GM23338 (cell line): ENCODE measurements around the gene PTPRN2. TPM values are rescaled to one million over a fixed set of nuclear protein-coding genes. Genes with fewer than 3 reads are reported as not detected.

Source experiments
- ATAC-seq: fragments of 200-7000 bp; cut with Tn5 transposase; 3 replicates; pipeline ENCODE4 v1.9.1; 2020
- DNase-seq: peaks from one replicate; pipeline ENCODE4 v3.0.0-alpha.2; 2015; ENCODE audit warnings: low spot score
- H2AFZ ChIP-seq: fragments of 200-600 bp; sonication (generic); 2 replicates; pipeline ENCODE4 v1.8.0; 2016; ENCODE audit warnings: antibody characterized with exemption, mild to moderate bottlenecking, moderate library complexity
- H3F3A ChIP-seq: fragments of 200-600 bp; sonication (generic); replicated peaks from 2 replicates; pipeline ENCODE4 v1.8.0; 2017; ENCODE audit warnings: antibody characterized with exemption, mixed run types, low read depth
- H3K27ac ChIP-seq: fragments of 200-600 bp; sonication (generic); 2 replicates; pipeline ENCODE4 v1.6.1; 2016; ENCODE audit warnings: low read depth
- H3K27me3 ChIP-seq: fragments of 200-600 bp; sonication (generic); 2 replicates; pipeline ENCODE4 v1.8.0; 2016; ENCODE audit warnings: mild to moderate bottlenecking, mixed run types, moderate library complexity; ENCODE audit not compliant: insufficient read depth
- H3K36me3 ChIP-seq: fragments of 200-600 bp; sonication (generic); 2 replicates; pipeline ENCODE4 v1.8.0; 2016; ENCODE audit warnings: mild to moderate bottlenecking; ENCODE audit not compliant: insufficient read depth
- H3K4me1 ChIP-seq: fragments of 200-600 bp; sonication (generic); 2 replicates; pipeline ENCODE4 v1.8.0; 2016; ENCODE audit warnings: mild to moderate bottlenecking, moderate library complexity; ENCODE audit not compliant: insufficient read depth
- H3K4me2 ChIP-seq: fragments of 200-600 bp; sonication (generic); 2 replicates; pipeline ENCODE4 v1.7.1; 2017; ENCODE audit warnings: mixed run types
- H3K4me3 ChIP-seq: fragments of 200-600 bp; sonication (generic); 2 replicates; pipeline ENCODE4 v1.6.1; 2016; ENCODE audit warnings: mixed run types
- H3K79me2 ChIP-seq: fragments of 200-600 bp; sonication (generic); replicated peaks from 2 replicates; pipeline ENCODE4 v1.8.0; 2017; ENCODE audit warnings: mild to moderate bottlenecking; ENCODE audit not compliant: insufficient read depth
- H3K9me2 ChIP-seq: fragments of 200-600 bp; sonication (generic); 2 replicates; pipeline ENCODE4 v1.8.0; 2017; ENCODE audit not compliant: insufficient read depth
- H4K20me1 ChIP-seq: fragments of 200-600 bp; sonication (generic); replicated peaks from 2 replicates; pipeline ENCODE4 v1.8.0; 2017; ENCODE audit warnings: mild to moderate bottlenecking; ENCODE audit not compliant: insufficient read depth
- H3K27ac Mint-ChIP-seq: 2 replicates; pipeline ENCODE4 v1.8.0; 2020; ENCODE audit warnings: inconsistent platforms, mild to moderate bottlenecking, moderate library complexity, mixed read lengths
- H3K27me3 Mint-ChIP-seq: 3 replicates; pipeline ENCODE4 v1.8.0; 2022; ENCODE audit warnings: low read depth, mild to moderate bottlenecking, moderate library complexity, mixed read lengths, inconsistent platforms; ENCODE audit not compliant: insufficient read depth, poor library complexity
- H3K36me3 Mint-ChIP-seq: 3 replicates; pipeline ENCODE4 v1.8.0; 2021; ENCODE audit warnings: low read depth, mild to moderate bottlenecking, inconsistent platforms, moderate library complexity, mixed read lengths
- H3K4me1 Mint-ChIP-seq: 3 replicates; pipeline ENCODE4 v1.8.0; 2020; ENCODE audit warnings: mild to moderate bottlenecking, inconsistent platforms, mixed read lengths
- H3K4me3 Mint-ChIP-seq: 3 replicates; pipeline ENCODE4 v1.8.0; 2021; ENCODE audit warnings: moderate library complexity, mild to moderate bottlenecking, inconsistent platforms, mixed read lengths
- H3K9me3 Mint-ChIP-seq: 3 replicates; pipeline ENCODE4 v1.8.0; 2020; ENCODE audit warnings: moderate library complexity, mild to moderate bottlenecking, inconsistent platforms, mixed read lengths
- CREB1 ChIP-seq: fragments of 250-450 bp; sonication (Bioruptor Pico); IDR thresholded peaks from 2 replicates; pipeline ENCODE4 v1.5.0; 2020; ENCODE audit warnings: low read depth, mild to moderate bottlenecking, moderate library complexity
- CTCF ChIP-seq, 2 experiments: fragments of 200-600 bp in 1 of 2; sonication (generic) in 1 of 2; conservative IDR thresholded peaks; 2 replicates each; pipeline versions ENCODE4 v1.5.1 to v1.6.1; 2016 to 2017; ENCODE audit warnings: antibody characterized with exemption in 2 of 2, low read depth in 2 of 2, mild to moderate bottlenecking in 2 of 2, moderate library complexity in 1 of 2
- ETS1 ChIP-seq: IDR thresholded peaks from 2 replicates; pipeline ENCODE4 v1.6.1; 2016; ENCODE audit warnings: antibody characterized with exemption
- EZH2 ChIP-seq: fragments of 200-600 bp; sonication (generic); IDR thresholded peaks from one replicate; pipeline ENCODE4 v1.8.0; 2017; ENCODE audit warnings: antibody characterized with exemption, mild to moderate bottlenecking, low read depth; ENCODE audit not compliant: unreplicated experiment
- EZH2phosphoT487 ChIP-seq: fragments of 200-600 bp; sonication (generic); IDR thresholded peaks from one replicate; pipeline ENCODE4 v1.8.1; 2018; ENCODE audit warnings: antibody characterized with exemption; ENCODE audit not compliant: unreplicated experiment
- JUNB ChIP-seq: IDR thresholded peaks from one replicate; pipeline ENCODE4 v1.6.1; 2016; ENCODE audit warnings: antibody characterized with exemption; ENCODE audit not compliant: unreplicated experiment
- NANOG ChIP-seq: IDR thresholded peaks from 2 replicates; pipeline ENCODE4 v1.6.1; 2016; ENCODE audit warnings: antibody characterized with exemption, borderline replicate concordance
- POLR2AphosphoS5 ChIP-seq: IDR thresholded peaks from 2 replicates; pipeline ENCODE4 v1.6.1; 2016; ENCODE audit warnings: antibody characterized with exemption, low read depth
- REST ChIP-seq: IDR thresholded peaks from one replicate; pipeline ENCODE4 v1.6.1; 2018; ENCODE audit warnings: antibody characterized with exemption; ENCODE audit not compliant: unreplicated experiment
- STAT1 ChIP-seq: IDR thresholded peaks from one replicate; pipeline ENCODE4 v1.6.1; 2016; ENCODE audit warnings: antibody characterized with exemption; ENCODE audit not compliant: unreplicated experiment
- ZNF114 ChIP-seq: fragments of 250-450 bp; sonication (Bioruptor Pico); IDR thresholded peaks from 2 replicates; pipeline ENCODE4 v1.5.0; 2020; ENCODE audit warnings: mild to moderate bottlenecking, moderate library complexity
- ZNF331 ChIP-seq: fragments of 250-450 bp; sonication (Bioruptor Pico); IDR thresholded peaks from 2 replicates; pipeline ENCODE4 v1.5.0; 2020; ENCODE audit warnings: low read depth, mild to moderate bottlenecking, moderate library complexity
- ZNF462 ChIP-seq: fragments of 250-450 bp; sonication (Bioruptor Pico); IDR thresholded peaks from 2 replicates; pipeline ENCODE4 v1.5.0; 2020; ENCODE audit warnings: mild to moderate bottlenecking, moderate library complexity
- polyA plus RNA-seq: library from polyadenylated mRNA; unstranded; fragments of >200 nt; fragmentation: Nextera tagmentation; extraction: Ambion mirVana; gene quantifications from 2 replicates; pipeline ENCODE4 v1.2.1, GENCODE V29; 2016
- total RNA-seq: library from RNA; depleted of rRNA; stranded (reverse); fragments of >200 nt; shearing (Covaris generic); gene quantifications from 2 replicates; pipeline ENCODE4 v1.2.3, GENCODE V29; 2014

Gene PTPRN2
- total and polyA plus RNA-seq, 2 experiments from 2014 or later = 0.87 to 4.0 TPM

GRCh38 chr7:158541346-158542010 lies 46.1 kb downstream of the PTPRN2 start:
- Histone ChIP-seq H3K4me1 (peaks cover 4% of the 10 kb centered on the region; the same call in 1 of the 2 replicates), H3K36me3 (no peaks in the 10 kb centered on the region), H3F3A (0 out of 2 replicates have a peak, but pooled peaks cover 2% of the 10 kb centered on the region), H3K79me2 (no peaks in the 10 kb centered on the region), H3K27ac (no peak overlapping the region), H3K9me2 (peaks cover 5% of the 10 kb centered on the region; the same call in 1 of the 2 replicates), H3K27me3 (no peaks in the 10 kb centered on the region), H3K4me3 (no peak overlapping the region), H2AFZ (no peak overlapping the region), H4K20me1 (no peaks in the 10 kb centered on the region), H3K4me2 (no peak overlapping the region)
- Mint-ChIP-seq H3K27me3 (peaks cover 7% of the 10 kb centered on the region), H3K9me3 (peaks cover 85% of the 10 kb centered on the region), H3K27ac (no peak overlapping the region), H3K4me1 (peaks cover 11% of the 10 kb centered on the region), H3K4me3 (no peak overlapping the region), H3K36me3 (peaks cover 9% of the 10 kb centered on the region)
- ATAC-seq (no peak; the same call in 2 of the 3 replicates), DNase-seq (no peak)
- no peak for TF ChIP-seq POLR2AphosphoS5
- no peak for TF ChIP-seq REST
- no peak for TF ChIP-seq ZNF331
- no peak for TF ChIP-seq ZNF462
- TF ChIP-seq ETS1 = no peak
- no peak for TF ChIP-seq ZNF114 (CRISPR knock-in tag)
- TF ChIP-seq EZH2 = no peak
- TF ChIP-seq JUNB = no peak
- no peak for TF ChIP-seq CTCF (conservative IDR thresholded peaks at IDR 0.05; ENCODE audit: low read depth in 2 of 2)
- TF ChIP-seq EZH2phosphoT487 = no peak
- TF ChIP-seq CREB1 (CRISPR knock-in tag) = no peak
- TF ChIP-seq NANOG = no peak
- TF ChIP-seq STAT1 = no peak
